ENCODE measurements around the gene DEF6.

Gene DEF6

DNA sequence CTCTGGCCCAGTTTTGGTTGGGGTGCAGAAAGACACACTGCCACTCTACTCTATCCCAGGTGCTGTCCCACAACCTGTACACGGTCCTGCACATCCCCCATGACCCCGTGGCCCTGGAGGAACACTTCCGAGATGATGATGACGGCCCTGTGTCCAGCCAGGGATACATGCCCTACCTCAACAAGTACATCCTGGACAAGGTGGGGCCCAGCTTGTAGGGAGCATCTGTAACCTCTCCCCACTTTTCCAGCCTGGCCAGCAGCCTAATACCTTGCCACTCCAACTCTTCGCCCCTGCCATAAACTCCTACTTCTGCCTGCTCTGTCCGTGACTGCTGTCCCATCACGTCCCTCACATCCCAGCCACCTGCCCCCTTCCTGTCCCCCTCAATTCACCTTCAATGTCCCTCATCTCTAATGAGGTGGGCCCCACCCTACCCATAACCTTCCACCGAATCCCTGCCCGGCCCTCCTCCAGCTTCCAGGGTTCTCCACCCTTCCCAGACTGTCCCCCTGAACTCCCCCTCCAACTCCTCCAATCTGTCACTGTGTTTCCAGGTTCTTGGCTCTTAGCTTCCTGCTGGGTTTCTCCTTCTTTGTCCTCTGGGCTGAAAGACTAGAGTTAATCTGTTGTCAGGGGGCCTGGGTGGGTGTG lies 12.1 kb downstream of the DEF6 start:
- Histone ChIP-seq H3K4me2 (peak overlapping the region; percentile 86 to 98 (median 93)), H3K4me1 (peaks cover 40 to 90% (median 52%) of the 10 kb centered on the region in 10 experiments), H3K9ac (peak overlapping the region in 6 of 11 experiments; percentile 16 to 72 (median 54); a peak in 3 of 22 replicates), H4K20me1 (no peaks in the 10 kb centered on the region; a peak in 1 of 22 replicates), H3K36me3 (peaks cover 13 to 66% (median 40%) of the 10 kb centered on the region in 11 experiments), H3K9me3 (replicated peaks in 1 of 11) (no peaks in the 10 kb centered on the region), H3K4me3 (peak overlapping the region in 2 of 10 experiments; percentile 10; a peak in 3 of 20 replicates), H3K27ac (peak overlapping the region; percentile 45 to 86 (median 82); a peak in 21 of 22 replicates), H3K27me3 (no peaks in the 10 kb centered on the region)
- TF ChIP-seq Cebpa-rat (IDR thresholded peaks at IDR 0.05) = no peak

DNA sequence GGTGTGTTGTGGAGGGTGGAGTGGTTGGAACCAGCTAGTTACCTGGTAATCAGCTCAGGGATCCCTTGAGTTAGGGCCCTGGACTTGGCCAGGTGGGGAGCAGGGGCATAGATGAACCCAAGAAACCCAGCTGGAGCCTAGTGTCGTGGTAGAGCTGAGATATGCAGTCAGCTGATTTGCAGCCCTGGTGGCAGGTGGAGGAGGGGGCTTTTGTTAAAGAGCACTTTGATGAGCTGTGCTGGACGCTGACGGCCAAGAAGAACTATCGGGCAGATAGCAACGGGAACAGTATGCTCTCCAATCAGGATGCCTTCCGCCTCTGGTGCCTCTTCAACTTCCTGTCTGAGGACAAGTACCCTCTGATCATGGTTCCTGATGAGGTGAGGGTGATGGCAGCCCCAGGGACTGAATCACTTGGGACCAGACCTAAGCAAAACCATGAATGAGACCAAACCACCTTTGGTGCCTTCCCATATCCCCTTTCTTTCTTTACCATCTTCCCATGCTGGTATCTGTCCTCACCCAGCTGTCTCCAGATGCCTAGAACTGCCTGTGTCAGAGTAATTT lies 12.7 kb downstream of the DEF6 start:
- peak overlapping the region in 4 of 10 experiments; percentile 10 to 54 (median 28); a peak in 5 of 20 replicates for H3K4me3 ChIP-seq
- peak overlapping the region in 9 of 11 experiments; percentile 44 to 72 (median 66); a peak in 13 of 22 replicates for H3K9ac ChIP-seq
- peak overlapping the region; percentile 86 to 98 (median 93) for H3K4me2 ChIP-seq
- H3K9me3 ChIP-seq (replicated peaks in 1 of 11) = no peaks in the 10 kb centered on the region
- H3K27me3 ChIP-seq = no peaks in the 10 kb centered on the region
- H3K27ac ChIP-seq = peak overlapping the region; percentile 76 to 86 (median 82); a peak in 21 of 22 replicates
- H3K36me3 ChIP-seq = peaks cover 18 to 65% (median 40%) of the 10 kb centered on the region in 11 experiments
- TF ChIP-seq Cebpa-rat (IDR thresholded peaks at IDR 0.05) = no peak
- peaks cover 40 to 90% (median 47%) of the 10 kb centered on the region in 10 experiments for H3K4me1 ChIP-seq
- no peaks in the 10 kb centered on the region; a peak in 1 of 22 replicates for H4K20me1 ChIP-seq

DNA sequence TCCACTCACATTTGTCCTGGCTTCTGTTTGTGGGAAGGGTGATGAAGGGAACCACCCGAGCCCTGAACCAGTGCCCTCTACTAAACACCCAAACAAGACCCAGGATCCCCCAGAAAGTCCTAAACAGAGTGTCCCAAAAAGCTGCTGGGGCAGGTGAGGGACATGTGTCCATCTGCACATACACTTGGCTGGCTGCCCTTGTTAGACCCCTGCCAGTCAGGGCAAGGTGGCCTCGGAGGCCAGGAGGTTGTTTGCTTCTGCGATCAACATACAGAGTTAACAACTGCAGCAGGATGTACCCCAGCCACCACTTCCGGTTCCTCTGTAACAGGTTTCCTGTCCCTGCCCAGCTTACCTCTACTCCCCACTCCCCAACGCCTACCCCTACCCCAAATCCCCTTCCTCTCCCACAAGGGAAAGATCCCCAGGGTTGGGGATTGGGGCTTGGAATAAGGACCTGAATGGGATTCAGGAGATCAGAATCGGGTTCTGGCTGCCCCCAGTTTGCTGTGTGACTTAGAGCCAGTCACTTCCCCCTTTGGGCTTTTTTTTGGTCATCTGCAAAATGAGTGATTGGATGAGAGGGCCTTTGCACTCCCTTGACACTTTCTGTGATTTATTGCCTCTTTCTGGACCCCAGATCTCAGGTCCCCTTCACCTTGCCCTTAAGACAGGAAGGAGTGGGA lies 13.9 kb downstream of the DEF6 start:
- H3K4me1 ChIP-seq = peaks cover 40 to 97% (median 43%) of the 10 kb centered on the region in 10 experiments
- H3K4me3 ChIP-seq = peak overlapping the region in 7 of 10 experiments; percentile 24 to 54 (median 32); a peak in 12 of 20 replicates
- H3K36me3 ChIP-seq = peaks cover 24 to 69% (median 46%) of the 10 kb centered on the region in 11 experiments
- TF ChIP-seq Cebpa-rat (IDR thresholded peaks at IDR 0.05) = no peak
- no peaks in the 10 kb centered on the region for H3K9me3 ChIP-seq (replicated peaks in 1 of 11)
- no peaks in the 10 kb centered on the region for H4K20me1 ChIP-seq
- peak overlapping the region; percentile 86 to 98 (median 93) for H3K4me2 ChIP-seq
- H3K27ac ChIP-seq = peak overlapping the region; percentile 76 to 86 (median 82)
- H3K27me3 ChIP-seq = no peaks in the 10 kb centered on the region
- peak overlapping the region; percentile 52 to 72 (median 65) for H3K9ac ChIP-seq

DNA sequence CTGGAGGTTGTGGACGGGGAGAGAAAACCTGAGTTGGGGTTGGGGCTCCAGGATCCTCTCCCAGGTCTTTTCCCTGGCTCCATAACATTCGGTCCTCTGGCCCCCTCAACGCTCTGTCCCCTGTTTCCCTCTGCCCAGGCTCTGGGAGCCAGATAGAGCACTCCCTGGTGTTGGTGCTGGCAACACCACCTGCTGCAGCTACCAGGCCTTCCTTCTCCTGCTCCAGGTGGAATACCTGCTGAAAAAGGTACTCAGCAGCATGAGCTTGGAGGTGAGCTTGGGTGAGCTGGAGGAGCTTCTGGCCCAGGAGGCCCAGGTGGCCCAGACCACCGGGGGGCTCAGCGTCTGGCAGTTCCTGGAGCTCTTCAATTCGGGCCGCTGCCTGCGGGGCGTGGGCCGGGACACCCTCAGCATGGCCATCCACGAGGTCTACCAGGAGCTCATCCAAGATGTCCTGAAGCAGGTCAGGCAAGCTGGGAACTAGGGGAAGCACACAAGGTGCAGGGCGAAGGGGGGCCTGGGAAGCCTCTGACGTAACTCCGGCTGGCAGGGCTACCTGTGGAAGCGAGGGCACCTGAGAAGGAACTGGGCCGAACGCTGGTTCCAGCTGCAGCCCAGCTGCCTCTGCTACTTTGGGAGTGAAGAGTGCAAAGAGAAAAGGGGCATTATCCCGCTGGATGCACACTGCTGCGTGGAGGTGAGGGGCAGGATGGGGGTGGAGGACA lies 14.6 kb downstream of the DEF6 start:
- peak overlapping the region; percentile 76 to 86 (median 82) for H3K27ac ChIP-seq
- no peak for TF ChIP-seq Cebpa-rat (IDR thresholded peaks at IDR 0.05)
- H3K9me3 ChIP-seq (replicated peaks in 1 of 11) = no peaks in the 10 kb centered on the region
- peak overlapping the region; percentile 86 to 98 (median 93) for H3K4me2 ChIP-seq
- peaks cover 40 to 91% (median 43%) of the 10 kb centered on the region in 10 experiments for H3K4me1 ChIP-seq
- peaks cover 27 to 69% (median 51%) of the 10 kb centered on the region in 11 experiments for H3K36me3 ChIP-seq
- H3K27me3 ChIP-seq = no peaks in the 10 kb centered on the region
- H4K20me1 ChIP-seq = no peaks in the 10 kb centered on the region
- H3K4me3 ChIP-seq = peak overlapping the region in 2 of 10 experiments; percentile 13 to 20; a peak in 4 of 20 replicates
- peak overlapping the region; percentile 52 to 72 (median 65); a peak in 19 of 22 replicates for H3K9ac ChIP-seq

DNA sequence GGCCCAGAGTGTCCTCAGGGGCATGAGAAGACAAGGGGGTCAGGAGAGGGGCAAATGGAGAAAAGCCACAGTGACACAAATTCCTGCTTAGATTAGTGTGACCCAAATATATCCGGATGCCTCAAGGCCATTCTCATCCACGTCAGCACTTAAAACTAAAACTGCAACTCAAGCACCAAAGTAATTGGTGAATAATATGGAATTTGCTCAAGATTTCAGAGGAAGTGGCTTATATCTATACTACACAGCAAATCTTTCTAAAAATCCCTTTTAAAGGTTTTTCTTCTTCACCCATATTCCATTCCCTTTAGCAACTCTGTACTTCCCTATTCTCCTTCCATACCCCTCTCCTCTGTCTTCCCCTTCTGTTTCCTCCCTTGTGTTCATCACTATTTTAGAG lies 15.2 kb downstream of the DEF6 start:
- H3K27me3 ChIP-seq = no peaks in the 10 kb centered on the region
- H3K4me1 ChIP-seq = peaks cover 40 to 86% (median 43%) of the 10 kb centered on the region in 10 experiments
- peaks cover 0 to 3% (median 0%) of the 10 kb centered on the region in 11 experiments; a peak in 1 of 22 replicates for H4K20me1 ChIP-seq
- H3K36me3 ChIP-seq = peaks cover 29 to 69% (median 53%) of the 10 kb centered on the region in 11 experiments
- peak overlapping the region in 10 of 11 experiments; percentile 86 to 98 (median 94); a peak in 16 of 22 replicates for H3K4me2 ChIP-seq
- peak overlapping the region in 4 of 11 experiments; percentile 62 to 71 (median 66); a peak in 5 of 22 replicates for H3K9ac ChIP-seq
- H3K9me3 ChIP-seq (replicated peaks in 1 of 11) = no peaks in the 10 kb centered on the region
- H3K4me3 ChIP-seq = no peak overlapping the region
- TF ChIP-seq Cebpa-rat (IDR thresholded peaks at IDR 0.05) = no peak
- H3K27ac ChIP-seq = peak overlapping the region in 9 of 11 experiments; percentile 76 to 86 (median 83); a peak in 13 of 22 replicates

DNA sequence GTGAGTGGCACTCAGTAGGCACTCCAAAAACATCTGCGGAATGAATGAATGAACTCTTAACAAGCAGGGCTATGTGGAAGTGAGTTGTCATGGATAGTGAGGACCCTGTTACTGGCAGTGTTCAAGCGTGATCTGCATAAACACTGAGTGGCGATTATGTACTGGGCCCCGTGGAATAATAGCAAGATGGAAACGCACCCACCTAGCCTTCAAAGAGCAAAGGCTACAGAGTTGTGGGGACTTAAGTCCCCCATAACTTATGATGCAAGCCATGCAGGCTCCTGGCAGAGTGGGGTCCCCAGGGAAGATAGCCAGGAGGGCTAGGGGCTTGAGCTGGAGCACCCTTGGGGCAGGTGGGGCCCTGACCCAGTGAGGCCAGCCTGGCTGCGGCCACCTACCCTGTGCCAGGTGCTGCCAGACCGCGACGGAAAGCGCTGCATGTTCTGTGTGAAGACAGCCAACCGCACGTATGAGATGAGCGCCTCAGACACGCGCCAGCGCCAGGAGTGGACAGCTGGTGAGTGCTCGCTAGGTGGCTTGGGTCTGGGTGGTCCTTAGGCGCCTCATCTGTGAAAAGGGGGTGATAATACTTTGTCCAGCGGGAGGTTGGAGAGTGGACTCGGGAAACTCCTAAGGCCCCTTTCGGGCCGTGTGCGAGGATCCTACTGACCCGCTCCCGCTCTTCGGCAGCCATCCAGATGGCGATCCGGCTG lies 20.0 kb downstream of the DEF6 start:
- no peaks in the 10 kb centered on the region for H3K27me3 ChIP-seq
- H3K9ac ChIP-seq = no peak overlapping the region
- H3K4me2 ChIP-seq = no peak overlapping the region
- H3K36me3 ChIP-seq = peaks cover 71 to 87% (median 76%) of the 10 kb centered on the region in 11 experiments
- H3K9me3 ChIP-seq (replicated peaks in 1 of 11) = no peaks in the 10 kb centered on the region
- TF ChIP-seq Cebpa-rat (IDR thresholded peaks at IDR 0.05) = no peak
- H4K20me1 ChIP-seq = peaks cover 0 to 14% (median 0%) of the 10 kb centered on the region in 11 experiments; a peak in 3 of 22 replicates
- no peak overlapping the region for H3K27ac ChIP-seq
- H3K4me3 ChIP-seq = no peak overlapping the region
- peaks cover 1 to 38% (median 4%) of the 10 kb centered on the region in 10 experiments; a peak in 19 of 20 replicates for H3K4me1 ChIP-seq

DNA sequence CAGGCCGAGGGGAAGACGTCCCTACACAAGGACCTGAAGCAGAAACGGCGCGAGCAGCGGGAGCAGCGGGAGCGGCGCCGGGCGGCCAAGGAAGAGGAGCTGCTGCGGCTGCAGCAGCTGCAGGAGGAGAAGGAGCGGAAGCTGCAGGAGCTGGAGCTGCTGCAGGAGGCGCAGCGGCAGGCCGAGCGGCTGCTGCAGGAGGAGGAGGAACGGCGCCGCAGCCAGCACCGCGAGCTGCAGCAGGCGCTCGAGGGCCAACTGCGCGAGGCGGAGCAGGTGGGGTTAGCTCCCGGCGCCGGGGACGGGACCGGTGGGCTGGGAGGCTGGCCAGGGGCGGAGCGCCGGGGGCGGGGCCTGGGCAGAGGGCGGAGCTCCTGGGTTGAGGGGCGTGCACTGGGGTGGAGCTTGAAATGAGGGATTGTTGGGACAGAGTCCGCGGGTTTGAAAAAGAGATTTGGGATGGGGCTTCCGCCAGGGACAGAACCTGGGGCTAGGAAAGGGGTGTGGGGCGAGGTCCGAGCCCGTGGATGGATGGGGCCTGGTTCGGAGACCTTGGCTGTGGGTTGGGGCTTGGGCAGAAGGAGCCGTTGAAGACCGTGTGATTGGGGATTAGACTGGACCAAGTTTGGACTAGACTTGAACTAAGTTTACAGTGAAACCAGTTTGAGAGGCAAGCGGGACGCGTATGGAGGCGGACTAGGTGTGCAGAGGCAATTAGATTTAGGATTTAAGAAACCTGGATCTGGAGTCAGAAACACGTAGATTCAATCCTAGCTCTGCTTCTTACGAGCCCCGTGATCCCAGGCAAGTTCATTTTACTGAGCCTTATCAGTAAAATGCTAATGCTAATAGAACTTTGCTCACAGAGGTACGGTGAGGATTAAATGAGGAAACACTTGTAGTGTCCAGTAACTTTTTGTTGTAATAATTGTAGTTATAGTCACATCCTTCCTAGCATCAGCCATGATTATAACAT lies 20.9 kb downstream of the DEF6 start:
- H3K9me3 ChIP-seq (replicated peaks in 1 of 11) = no peaks in the 10 kb centered on the region
- peaks cover 79 to 95% (median 83%) of the 10 kb centered on the region in 11 experiments for H3K36me3 ChIP-seq
- TF ChIP-seq Cebpa-rat (IDR thresholded peaks at IDR 0.05) = no peak
- H3K9ac ChIP-seq = no peak overlapping the region
- H4K20me1 ChIP-seq = peaks cover 0 to 14% (median 0%) of the 10 kb centered on the region in 11 experiments; a peak in 3 of 22 replicates
- no peaks in the 10 kb centered on the region for H3K27me3 ChIP-seq
- no peak overlapping the region for H3K4me2 ChIP-seq
- H3K27ac ChIP-seq = no peak overlapping the region
- H3K4me1 ChIP-seq = peaks cover 0 to 30% (median 0%) of the 10 kb centered on the region in 10 experiments; a peak in 6 of 20 replicates
- H3K4me3 ChIP-seq = no peak overlapping the region
